ENCODE results near the gene NPPC.

Gene NPPC

DNA sequence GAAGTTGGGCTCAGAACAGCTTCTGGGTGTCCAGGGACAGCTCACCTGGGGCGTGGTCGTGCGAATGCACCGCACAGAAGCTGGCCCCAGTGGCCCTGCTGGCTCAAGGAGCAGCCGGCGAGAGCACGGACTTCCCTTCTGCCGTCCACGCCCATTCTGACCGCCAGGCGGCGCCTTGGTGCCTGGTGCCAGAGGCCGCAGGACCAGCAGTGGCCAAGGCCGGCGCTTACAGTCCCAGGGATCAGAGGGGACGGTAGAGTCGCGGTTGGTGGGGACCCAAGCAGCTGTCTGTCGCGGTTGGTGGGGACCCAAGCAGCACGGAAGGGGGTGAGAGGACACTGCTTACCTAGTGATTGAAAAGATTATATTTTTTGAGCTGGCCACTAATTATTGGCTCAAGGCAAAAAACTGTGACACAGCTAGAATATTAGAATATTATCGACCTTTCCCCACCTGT lies 25.7 kb downstream of the NPPC start:
- H3K4me3 ChIP-seq (ENCODE audit: insufficient read length, low read depth): no peak overlapping the region
- peak overlapping the region; percentile 38 for H3K9ac ChIP-seq (ENCODE audit: insufficient read length, low read depth)
- H3K9me3 ChIP-seq (ENCODE audit: insufficient read depth, low read length): no peaks in the 10 kb centered on the region
- H3K36me3 ChIP-seq (ENCODE audit: insufficient read depth, insufficient read length, low read length): no peaks in the 10 kb centered on the region
- H3K4me1 ChIP-seq (ENCODE audit: insufficient read depth, insufficient read length): peaks cover 20% of the 10 kb centered on the region
- no peak for TF ChIP-seq ZNF274 (IDR thresholded peaks at IDR 0.05; ENCODE audit: low read depth, low read length)
- no peak for TF ChIP-seq YY1 (IDR thresholded peaks at IDR 0.05; ENCODE audit: insufficient read depth, insufficient read length)
- TF ChIP-seq SUZ12 (IDR thresholded peaks at IDR 0.05; ENCODE audit: extremely low read depth, insufficient read depth, insufficient read length): no peak
- no peaks in the 10 kb centered on the region for H3K27me3 ChIP-seq (ENCODE audit: insufficient read depth, insufficient read length)
- peak; percentile 88 for DNase-seq (ENCODE audit: low read depth, low spot score)

DNA sequence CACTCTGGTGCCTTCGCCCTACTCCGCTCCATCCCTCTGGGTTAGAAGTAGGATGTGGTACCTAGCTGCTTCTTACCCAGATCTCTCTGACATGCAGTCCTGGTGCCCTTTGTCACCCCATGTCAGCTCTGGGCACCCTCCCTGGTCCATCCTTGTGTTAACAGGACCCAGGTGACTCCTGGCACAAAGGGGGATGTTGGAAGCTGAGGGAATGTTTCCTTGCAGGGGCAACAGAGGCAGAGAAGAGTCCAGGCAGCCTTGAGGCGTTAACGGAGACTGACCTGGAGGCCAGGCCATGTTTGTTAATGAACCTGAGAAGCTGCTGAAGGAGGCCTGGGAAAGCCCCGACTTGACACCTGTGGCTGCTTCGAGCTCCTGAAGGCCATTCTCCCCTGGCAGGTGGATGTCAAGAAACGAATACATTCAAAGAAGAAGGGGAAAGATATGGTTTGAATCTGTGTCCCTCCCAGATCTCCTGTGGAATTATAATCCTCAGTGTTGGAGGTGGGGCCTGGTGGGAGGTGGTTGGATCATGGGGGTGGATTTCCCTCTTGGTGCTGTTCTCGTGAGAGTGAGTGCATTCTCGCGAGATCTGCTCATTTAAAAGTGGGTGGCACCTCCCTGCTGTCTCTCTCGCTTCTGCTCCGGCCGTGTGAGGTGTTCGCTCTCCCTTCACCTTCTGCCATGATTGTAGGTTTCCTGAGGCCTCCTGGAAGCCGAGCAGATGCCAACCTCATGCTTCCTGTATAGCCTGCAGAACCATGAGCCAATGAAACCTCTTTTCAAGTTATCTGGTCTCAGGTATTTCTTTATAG lies 31.4 kb downstream of the NPPC start:
- no peak for DNase-seq (ENCODE audit: low read depth, low spot score)
- TF ChIP-seq ZNF274 (IDR thresholded peaks at IDR 0.05; ENCODE audit: low read depth, low read length): no peak
- TF ChIP-seq YY1 (IDR thresholded peaks at IDR 0.05; ENCODE audit: insufficient read depth, insufficient read length): no peak
- no peak for TF ChIP-seq SUZ12 (IDR thresholded peaks at IDR 0.05; ENCODE audit: extremely low read depth, insufficient read depth, insufficient read length)
- Histone ChIP-seq H3K9ac (ENCODE audit: insufficient read length, low read depth) (no peak overlapping the region), H3K36me3 (ENCODE audit: insufficient read depth, insufficient read length, low read length) (no peaks in the 10 kb centered on the region), H3K27me3 (ENCODE audit: insufficient read depth, insufficient read length) (no peaks in the 10 kb centered on the region), H3K4me3 (ENCODE audit: insufficient read length, low read depth) (no peak overlapping the region), H3K9me3 (ENCODE audit: insufficient read depth, low read length) (no peaks in the 10 kb centered on the region), H3K4me1 (ENCODE audit: insufficient read depth, insufficient read length) (peaks cover 4% of the 10 kb centered on the region)

DNA sequence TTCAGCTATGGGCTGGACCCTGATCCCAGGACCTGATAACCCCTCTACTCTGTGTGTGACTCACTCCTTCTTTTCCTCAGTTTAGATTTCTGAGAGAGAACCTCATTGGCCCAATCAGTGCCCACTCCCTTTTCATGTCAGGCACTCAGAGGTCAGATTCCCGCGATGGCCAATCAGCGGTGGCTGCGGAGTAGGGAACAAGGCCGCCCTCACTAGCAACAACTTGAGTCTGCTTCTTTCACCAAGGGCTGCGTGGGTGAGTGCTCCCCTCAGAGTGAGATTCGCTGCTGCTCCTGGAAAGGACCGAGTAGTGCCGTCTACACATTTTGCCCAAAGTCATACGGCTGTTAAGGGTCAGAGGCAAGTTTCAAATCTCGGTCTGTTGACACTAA lies 34.7 kb downstream of the NPPC start:
- no peaks in the 10 kb centered on the region for H3K9me3 ChIP-seq (ENCODE audit: insufficient read depth, low read length)
- no peak for TF ChIP-seq SUZ12 (IDR thresholded peaks at IDR 0.05; ENCODE audit: extremely low read depth, insufficient read depth, insufficient read length)
- no peak for TF ChIP-seq ZNF274 (IDR thresholded peaks at IDR 0.05; ENCODE audit: low read depth, low read length)
- TF ChIP-seq YY1 (IDR thresholded peaks at IDR 0.05; ENCODE audit: insufficient read depth, insufficient read length): no peak
- H3K4me3 ChIP-seq (ENCODE audit: insufficient read length, low read depth): no peak overlapping the region
- peaks cover 4% of the 10 kb centered on the region for H3K4me1 ChIP-seq (ENCODE audit: insufficient read depth, insufficient read length)
- DNase-seq (ENCODE audit: low read depth, low spot score): no peak
- no peaks in the 10 kb centered on the region for H3K27me3 ChIP-seq (ENCODE audit: insufficient read depth, insufficient read length)
- H3K36me3 ChIP-seq (ENCODE audit: insufficient read depth, insufficient read length, low read length): no peaks in the 10 kb centered on the region
- no peak overlapping the region for H3K9ac ChIP-seq (ENCODE audit: insufficient read length, low read depth)

DNA sequence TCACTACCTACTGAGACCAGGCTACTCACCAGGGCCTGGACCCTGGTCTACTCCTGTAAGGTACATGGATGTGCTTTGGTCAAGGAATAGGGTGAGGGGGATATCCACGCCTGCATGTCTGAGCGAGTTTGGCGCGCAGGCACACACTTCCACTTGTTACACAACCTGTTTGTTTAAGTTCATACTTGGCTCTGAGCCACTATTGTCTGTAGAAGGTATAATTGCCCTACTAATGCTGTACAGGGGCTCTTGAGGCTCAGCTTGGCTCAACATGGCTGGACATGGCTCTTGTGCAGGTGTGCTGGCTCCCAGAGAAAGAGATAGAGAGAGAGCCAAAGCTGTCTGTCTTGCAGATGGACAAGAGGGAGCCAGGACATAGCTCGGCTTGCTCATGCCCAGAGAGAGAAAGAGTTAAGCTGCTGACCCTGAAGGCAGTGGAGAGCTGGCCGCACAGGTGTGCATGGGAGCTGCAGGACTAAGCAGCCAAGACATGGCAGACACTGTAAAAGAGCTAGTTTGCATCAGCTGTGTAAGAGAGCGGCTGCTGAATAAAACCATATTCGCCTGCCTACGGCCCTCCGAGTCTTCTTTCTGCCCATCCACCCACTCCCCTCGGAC lies 35.2 kb downstream of the NPPC start:
- peaks cover 4% of the 10 kb centered on the region for H3K4me1 ChIP-seq (ENCODE audit: insufficient read depth, insufficient read length)
- DNase-seq (ENCODE audit: low read depth, low spot score): no peak
- H3K9me3 ChIP-seq (ENCODE audit: insufficient read depth, low read length): peaks cover 3% of the 10 kb centered on the region; the same call in 1 of the 2 replicates
- no peak overlapping the region for H3K4me3 ChIP-seq (ENCODE audit: insufficient read length, low read depth)
- H3K9ac ChIP-seq (ENCODE audit: insufficient read length, low read depth): no peak overlapping the region
- no peaks in the 10 kb centered on the region for H3K27me3 ChIP-seq (ENCODE audit: insufficient read depth, insufficient read length)
- no peak for TF ChIP-seq SUZ12 (IDR thresholded peaks at IDR 0.05; ENCODE audit: extremely low read depth, insufficient read depth, insufficient read length)
- TF ChIP-seq YY1 (IDR thresholded peaks at IDR 0.05; ENCODE audit: insufficient read depth, insufficient read length): no peak
- TF ChIP-seq ZNF274 (IDR thresholded peaks at IDR 0.05; ENCODE audit: low read depth, low read length): no peak
- H3K36me3 ChIP-seq (ENCODE audit: insufficient read depth, insufficient read length, low read length): no peaks in the 10 kb centered on the region

DNA sequence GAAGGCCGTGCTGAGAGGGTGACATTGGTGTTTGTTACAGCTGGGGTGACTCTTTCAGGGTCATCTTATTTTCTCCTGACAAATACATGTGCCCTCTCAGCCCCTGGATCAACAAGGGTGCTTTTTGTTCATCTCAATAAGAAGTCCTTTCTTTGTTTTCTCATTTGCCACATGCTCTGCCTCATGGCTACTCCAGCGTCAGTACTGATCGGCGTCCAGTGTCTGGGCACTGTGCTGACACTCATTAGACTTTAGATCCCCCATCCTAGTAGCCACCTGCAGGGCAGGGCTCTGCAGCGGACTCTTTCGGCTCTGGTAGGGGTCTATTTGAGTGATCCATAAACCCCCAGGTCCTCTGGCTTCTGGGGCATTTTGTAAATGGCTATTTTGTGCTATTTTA lies 38.4 kb downstream of the NPPC start:
- peaks cover 4% of the 10 kb centered on the region for H3K4me1 ChIP-seq (ENCODE audit: insufficient read depth, insufficient read length)
- H3K4me3 ChIP-seq (ENCODE audit: insufficient read length, low read depth): no peak overlapping the region
- no peaks in the 10 kb centered on the region for H3K36me3 ChIP-seq (ENCODE audit: insufficient read depth, insufficient read length, low read length)
- H3K9ac ChIP-seq (ENCODE audit: insufficient read length, low read depth): no peak overlapping the region
- no peaks in the 10 kb centered on the region for H3K27me3 ChIP-seq (ENCODE audit: insufficient read depth, insufficient read length)
- H3K9me3 ChIP-seq (ENCODE audit: insufficient read depth, low read length): peaks cover 4% of the 10 kb centered on the region; the same call in 1 of the 2 replicates
- TF ChIP-seq ZNF274 (IDR thresholded peaks at IDR 0.05; ENCODE audit: low read depth, low read length) (no peak), SUZ12 (IDR thresholded peaks at IDR 0.05; ENCODE audit: extremely low read depth, insufficient read depth, insufficient read length) (no peak), YY1 (IDR thresholded peaks at IDR 0.05; ENCODE audit: insufficient read depth, insufficient read length) (no peak)
- DNase-seq (ENCODE audit: low read depth, low spot score): no peak

DNA sequence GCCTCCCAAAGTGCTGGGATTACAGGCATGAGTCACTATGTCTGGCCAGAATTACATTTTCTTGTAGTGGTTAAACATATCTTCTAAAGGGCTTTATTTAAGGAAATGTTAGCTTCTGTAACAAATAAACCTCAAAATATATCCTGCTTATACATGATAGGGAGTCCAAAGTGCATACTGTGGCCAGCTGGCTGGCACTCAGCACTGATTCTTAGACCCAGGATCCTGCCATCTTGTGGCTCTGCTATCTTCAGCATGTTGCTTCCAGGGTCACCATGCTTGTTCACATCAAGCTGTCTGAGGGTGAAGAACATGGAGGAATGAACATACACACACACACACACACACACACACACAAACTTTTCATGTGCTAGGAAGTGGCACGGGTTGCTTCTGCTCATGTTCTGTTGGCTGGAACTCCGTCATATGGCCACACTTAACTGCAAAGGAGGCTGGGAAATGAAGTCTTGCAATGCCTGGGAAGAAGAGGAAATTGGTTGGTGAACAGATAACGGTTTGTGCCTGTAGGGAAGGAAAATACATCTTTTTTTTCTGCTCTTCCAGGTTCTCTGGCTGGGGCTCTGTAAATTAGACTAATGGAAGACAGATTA lies 40.0 kb downstream of the NPPC start:
- no peak for DNase-seq (ENCODE audit: low read depth, low spot score)
- no peaks in the 10 kb centered on the region for H3K27me3 ChIP-seq (ENCODE audit: insufficient read depth, insufficient read length)

More for the DNA sequence above, 40.0 kb downstream of the NPPC start:
- peaks cover 4% of the 10 kb centered on the region; the same call in 1 of the 2 replicates for H3K9me3 ChIP-seq (ENCODE audit: insufficient read depth, low read length)
- peaks cover 3% of the 10 kb centered on the region for H3K4me1 ChIP-seq (ENCODE audit: insufficient read depth, insufficient read length)
- H3K4me3 ChIP-seq (ENCODE audit: insufficient read length, low read depth): no peak overlapping the region
- no peak overlapping the region for H3K9ac ChIP-seq (ENCODE audit: insufficient read length, low read depth)
- no peaks in the 10 kb centered on the region for H3K36me3 ChIP-seq (ENCODE audit: insufficient read depth, insufficient read length, low read length)
- TF ChIP-seq YY1 (IDR thresholded peaks at IDR 0.05; ENCODE audit: insufficient read depth, insufficient read length): no peak
- TF ChIP-seq SUZ12 (IDR thresholded peaks at IDR 0.05; ENCODE audit: extremely low read depth, insufficient read depth, insufficient read length): no peak
- no peak for TF ChIP-seq ZNF274 (IDR thresholded peaks at IDR 0.05; ENCODE audit: low read depth, low read length)
